GM08714 (cell line): Measurements from ENCODE around the gene SETD5.

ENCODE experiments used
- H3K4me3 ChIP-seq: fragments of 200-500 bp; sonication (Bioruptor generic); 2 replicates; pipeline ENCODE4 v1.5.1; 2014; ENCODE audit warnings: mild to moderate bottlenecking, low read length, inconsistent platforms
- ZNF274 ChIP-seq: IDR thresholded peaks from 2 replicates; pipeline ENCODE4 v1.6.1; 2012; ENCODE audit warnings: mild to moderate bottlenecking, low read depth, low read length

Gene SETD5

GRCh38 chr3:9496893-9497292, 99.5 kb downstream of the SETD5 start:
- no peak for TF ChIP-seq ZNF274
- no peak overlapping the region for H3K4me3 ChIP-seq

GRCh38 chr3:9497821-9498565, 100.6 kb downstream of the SETD5 start:
- no peak overlapping the region for H3K4me3 ChIP-seq
- no peak for TF ChIP-seq ZNF274

- TF ChIP-seq ZNF274, result no peak
- no peak overlapping the region for H3K4me3 ChIP-seq
Measured at GRCh38 chr3:9498781-9499180, 101.4 kb downstream of the SETD5 start.

GRCh38 chr3:9499455-9500107, 102.2 kb downstream of the SETD5 start:
- TF ChIP-seq ZNF274, result no peak
- H3K4me3 ChIP-seq, result no peak overlapping the region

- no peak for TF ChIP-seq ZNF274
- no peak overlapping the region for H3K4me3 ChIP-seq
Measured at GRCh38 chr3:9500108-9501050, 103.0 kb downstream of the SETD5 start.

GRCh38 chr3:9501226-9501625, 103.8 kb downstream of the SETD5 start:
- TF ChIP-seq ZNF274, result no peak
- H3K4me3 ChIP-seq, result no peak overlapping the region

GRCh38 chr3:9503283-9503682, 105.9 kb downstream of the SETD5 start:
- H3K4me3 ChIP-seq, result no peak overlapping the region
- no peak for TF ChIP-seq ZNF274

GRCh38 chr3:9507586-9508578, 110.5 kb downstream of the SETD5 start:
- TF ChIP-seq ZNF274, result no peak
- H3K4me3 ChIP-seq, result no peak overlapping the region

- TF ChIP-seq ZNF274, result no peak
Measured at GRCh38 chr3:9508781-9509180, 111.4 kb downstream of the SETD5 start.

GRCh38 chr3:9512456-9513045, 115.1 kb downstream of the SETD5 start:
- TF ChIP-seq ZNF274, result no peak
- no peak overlapping the region for H3K4me3 ChIP-seq

More at GRCh38 chr3:9508781-9509180, 111.4 kb downstream of the SETD5 start:
- no peak overlapping the region for H3K4me3 ChIP-seq

GRCh38 chr3:9514306-9514705, 116.9 kb downstream of the SETD5 start:
- no peak for TF ChIP-seq ZNF274
- H3K4me3 ChIP-seq, result no peak overlapping the region

- no peak for TF ChIP-seq ZNF274
- H3K4me3 ChIP-seq, result no peak overlapping the region
Measured at GRCh38 chr3:9514956-9515355, 117.5 kb downstream of the SETD5 start.

- no peak for TF ChIP-seq ZNF274
- no peak overlapping the region for H3K4me3 ChIP-seq
Measured at GRCh38 chr3:9525078-9525477, 127.7 kb downstream of the SETD5 start.
